Endothelial cell of umbilical vein (primary cell): Measurements from ENCODE around the gene ZDHHC3.

ENCODE experiments used
- CTCF ChIP-seq, 2 donors: IDR thresholded peaks; 1 replicate in 1 of 2; 2 replicates in 1 of 2; pipeline ENCODE4 v1.5.1; 2011; ENCODE audit warnings: low read length in 2 of 2, mild to moderate bottlenecking in 2 of 2, moderate library complexity in 2 of 2, control low read depth in 1 of 2, inconsistent platforms in 1 of 2, low read depth in 1 of 2; ENCODE audit not compliant: insufficient read depth in 1 of 2; ENCODE audit errors: extremely low read depth in 1 of 2
- EZH2 ChIP-seq: IDR thresholded peaks from 2 replicates; pipeline ENCODE4 v1.6.1; 2012; ENCODE audit warnings: borderline replicate concordance, low read depth, mild to moderate bottlenecking, moderate library complexity, low read length, inconsistent platforms; ENCODE audit not compliant: severe bottlenecking
- GATA2 ChIP-seq: IDR thresholded peaks from 2 replicates; pipeline ENCODE4 v1.7.0; 2011; ENCODE audit warnings: low read depth, mild to moderate bottlenecking, moderate library complexity, mixed read lengths, low read length; ENCODE audit not compliant: insufficient read length, insufficient read depth
- JUN ChIP-seq: IDR thresholded peaks from 2 replicates; pipeline ENCODE4 v1.6.1; 2011; ENCODE audit warnings: borderline replicate concordance, low read depth; ENCODE audit not compliant: insufficient read length, insufficient read depth
- MYC ChIP-seq: IDR thresholded peaks from one replicate; pipeline ENCODE4 v1.6.1; 2011; ENCODE audit warnings: mild to moderate bottlenecking, low read depth, low read length
- POLR2A ChIP-seq: IDR thresholded peaks from 2 replicates; pipeline ENCODE4 v1.6.1; 2012; ENCODE audit warnings: low read depth, mild to moderate bottlenecking, control low read depth, low read length
- POLR2AphosphoS5 ChIP-seq: IDR thresholded peaks from 2 replicates; pipeline ENCODE4 v1.6.1; 2012; ENCODE audit warnings: low read depth, mild to moderate bottlenecking, control low read depth, low read length, moderate library complexity; ENCODE audit not compliant: insufficient read depth
- TF ChIP-seq, protein P1 (sequence below): IDR thresholded peaks from 2 replicates; pipeline ENCODE4 v1.6.1; 2011; ENCODE audit not compliant: insufficient read depth, insufficient read length

- no peak for TF ChIP-seq GATA2
- TF ChIP-seq CTCF (IDR thresholded peaks at IDR 0.05; ENCODE audit: extremely low read depth in 1 of 2, insufficient read depth in 1 of 2, low read depth in 1 of 2, low read length in 2 of 2) = no peak
- TF ChIP-seq, protein P1, sequence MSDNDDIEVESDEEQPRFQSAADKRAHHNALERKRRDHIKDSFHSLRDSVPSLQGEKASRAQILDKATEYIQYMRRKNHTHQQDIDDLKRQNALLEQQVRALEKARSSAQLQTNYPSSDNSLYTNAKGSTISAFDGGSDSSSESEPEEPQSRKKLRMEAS = no peak
- no peak for TF ChIP-seq EZH2
- no peak for TF ChIP-seq POLR2AphosphoS5
- no peak for TF ChIP-seq POLR2A
- TF ChIP-seq JUN = no peak
- TF ChIP-seq MYC = no peak
These were observed 40.9 kb upstream of the ZDHHC3 start for GRCh38 chr3:45016916-45017315.
